HL-60/S4 treated with phorbol 12-myristate 13-acetate at 8.2 ng/mL for 4 days and 3 days (cell line): ENCODE results near the gene CLBA1.

Experiments used
- in situ Hi-C: fragments of 300-500 bp; cut with MboI; formaldehyde crosslinking; loops from 2 replicates; pipeline ENCODE4 v1.15.0; 2022; ENCODE audit warnings: low sequenced_read_pairs

CLBA1 gene

GRCh38 chr14:104999361-104999760 is 13.8 kb downstream of the CLBA1 start:
- in situ Hi-C loops = no loop called here

GRCh38 chr14:105005329-105005928 is 19.8 kb downstream of the CLBA1 start:
- in situ Hi-C loops = no loop called here

- in situ Hi-C loops = no loop called here
Observed at GRCh38 chr14:105005929-105006830, 20.6 kb downstream of the CLBA1 start.

- in situ Hi-C loops = no loop called here
Observed at GRCh38 chr14:105006831-105007592, 21.4 kb downstream of the CLBA1 start.

GRCh38 chr14:105007593-105008264 is 22.1 kb downstream of the CLBA1 start:
- in situ Hi-C loops = no loop called here

GRCh38 chr14:105010106-105010505 is 24.5 kb downstream of the CLBA1 start:
- in situ Hi-C loops = no loop called here

- in situ Hi-C loops = no loop called here
Observed at GRCh38 chr14:105010891-105011291, 25.3 kb downstream of the CLBA1 start.

- in situ Hi-C loops = no loop called here
Observed at GRCh38 chr14:105011312-105011990, 25.9 kb downstream of the CLBA1 start.

- in situ Hi-C loops = no loop called here
Observed at GRCh38 chr14:105012171-105012985, 26.8 kb downstream of the CLBA1 start.

- in situ Hi-C loops = no loop called here
Observed at GRCh38 chr14:105013150-105013785, 27.7 kb downstream of the CLBA1 start.

- in situ Hi-C loops = no loop called here
Observed at GRCh38 chr14:105014032-105014431, 28.4 kb downstream of the CLBA1 start.

- in situ Hi-C loops = no loop called here
Observed at GRCh38 chr14:105014631-105015030, 29.0 kb downstream of the CLBA1 start.

GRCh38 chr14:105015242-105015641 is 29.7 kb downstream of the CLBA1 start:
- in situ Hi-C loops = no loop called here

- in situ Hi-C loops = no loop called here
Observed at GRCh38 chr14:105015905-105016304, 30.3 kb downstream of the CLBA1 start.

GRCh38 chr14:105018414-105018813 is 32.8 kb downstream of the CLBA1 start:
- in situ Hi-C loops = no loop called here

GRCh38 chr14:105019861-105020814 is 34.5 kb downstream of the CLBA1 start:
- in situ Hi-C loops = no loop called here

GRCh38 chr14:105020815-105021655 is 35.4 kb downstream of the CLBA1 start, which contains the start of gene CDCA4:
CDCA4 (minus strand) TSS chr14:105021083; CDS start chr14:105011929, 9,154 bp downstream.
- in situ Hi-C loops = no loop called here
